Measurements from ENCODE around the gene POPDC2. TPM values are rescaled to one million over a fixed set of nuclear protein-coding genes. Genes with fewer than 3 reads are reported as not detected.

The POPDC2 gene
- total RNA-seq, 1 experiment from 2014 or later: 0.37 TPM

- no peak overlapping the region for H3K14ac ChIP-seq (ENCODE audit: insufficient read depth, low read length)
- H4K5ac ChIP-seq (ENCODE audit: insufficient read length, low read depth, low read length): no peak overlapping the region
- no peaks in the 10 kb centered on the region for H3K27me3 ChIP-seq (ENCODE audit: insufficient read depth, low read length)
- H3K56ac ChIP-seq (ENCODE audit: insufficient read length, low read depth, low read length): no peak overlapping the region
- H3K27ac ChIP-seq (ENCODE audit: insufficient read length, low read depth, low read length): no peak overlapping the region
- TF ChIP-seq CTCF (conservative IDR thresholded peaks at IDR 0.05): no peak
- no peak overlapping the region for H3K4ac ChIP-seq (ENCODE audit: low read depth, low read length)
- H3T11ph ChIP-seq (ENCODE audit: low read length): no peak overlapping the region
- H3K79me1 ChIP-seq (ENCODE audit: insufficient read depth, low read depth, low read length, poor library complexity, severe bottlenecking): no peaks in the 10 kb centered on the region
- no peaks in the 10 kb centered on the region for H3K27me3 Mint-ChIP-seq (ENCODE audit: low read depth)
- H2AK5ac ChIP-seq (ENCODE audit: insufficient read length, low read length): no peak overlapping the region
- H3K9me3 ChIP-seq (ENCODE audit: control insufficient read depth, low read depth, low read length): no peaks in the 10 kb centered on the region
- H2BK12ac ChIP-seq (ENCODE audit: insufficient read length, low read depth, low read length): no peak overlapping the region
- no peak overlapping the region for H2BK120ac ChIP-seq (ENCODE audit: low read depth, low read length, poor library complexity, severe bottlenecking)
- no peaks in the 10 kb centered on the region; a peak in 1 of 7 replicates for H3K36me3 Mint-ChIP-seq (ENCODE audit: insufficient read depth in 1 of 3, low read depth in 3 of 3)
- no peak overlapping the region for H2BK5ac ChIP-seq (ENCODE audit: insufficient read length, low read length)
- H3K79me2 ChIP-seq (ENCODE audit: insufficient read depth, low read length): no peaks in the 10 kb centered on the region
- no peak overlapping the region for H2BK15ac ChIP-seq (ENCODE audit: low read depth, low read length)
- WGBS (ENCODE audit: extremely low coverage, insufficient read length, low lambda C conversion rate): no CpG with 5 or more reads among the region's 2 CpGs
- H3K9me3 Mint-ChIP-seq: no peaks in the 10 kb centered on the region
- H2BK20ac ChIP-seq (ENCODE audit: low read depth, low read length, poor library complexity, severe bottlenecking): no peak overlapping the region
- H3K4me1 Mint-ChIP-seq: peaks cover 0 to 8% of the 10 kb centered on the region in 2 experiments; a peak in 1 of 4 replicates
- H3K27ac Mint-ChIP-seq: no peak overlapping the region
- no peak overlapping the region for H2AFZ ChIP-seq (ENCODE audit: low read length)
- H3K9ac ChIP-seq (ENCODE audit: extremely low read depth, insufficient read length, low read length): no peak overlapping the region
- H4K20me1 ChIP-seq (ENCODE audit: control insufficient read depth, insufficient read depth, insufficient read length): no peaks in the 10 kb centered on the region
- H4K8ac ChIP-seq (replicated peaks; ENCODE audit: insufficient read length, low read depth, low read length): no peak overlapping the region
- no peak overlapping the region for H4K91ac ChIP-seq (ENCODE audit: insufficient read length, low read depth, low read length)
- H3K4me3 Mint-ChIP-seq: no peak overlapping the region
- H3K4me1 ChIP-seq (ENCODE audit: insufficient read depth, low read length): no peaks in the 10 kb centered on the region
- no peak overlapping the region for H3K23ac ChIP-seq (ENCODE audit: insufficient read length, low read depth, low read length)
- no peak overlapping the region for H3K4me2 ChIP-seq (ENCODE audit: insufficient read depth, insufficient read length, low read length)
- no peak for DNase-seq
- H3K18ac ChIP-seq (ENCODE audit: insufficient read length, low read depth, low read length): no peak overlapping the region
- no peaks in the 10 kb centered on the region for H3K23me2 ChIP-seq (ENCODE audit: insufficient read length, low read depth, low read length, poor library complexity, severe bottlenecking)
Measured at GRCh38 chr3:119639494-119640350, 20.7 kb downstream of the POPDC2 start.
